OCI-LY7 (cell line): ENCODE data around the gene PPM1H. TPM values are rescaled to one million over a fixed set of nuclear protein-coding genes. Genes with fewer than 3 reads are reported as not detected.
"Not testable (repeated sequence)": the region's sequence is repeated elsewhere in the genome, so short reads cannot be mapped to it uniquely, and the experiment has no call there.

Experiments used
- BruUV-seq: library from RNA; stranded (reverse); fragments of 400-500 nt; replicated peaks from 2 replicates; lab custom pipeline; 2021; lab: Mats Ljungman, UMichigan
- CTCF ChIA-PET: fragments of 300-600 bp; sonication (Branson Sonifier 250); formaldehyde crosslinking; loops from one replicate; lab custom pipeline; 2022; ENCODE audit warnings: antibody characterized with exemption; ENCODE audit not compliant: unreplicated experiment; lab: Charles Lee
- POLR2A ChIA-PET: fragments of 300-600 bp; sonication (Branson Sonifier 250); formaldehyde crosslinking; loops from one replicate; lab custom pipeline; 2022; ENCODE audit warnings: antibody characterized with exemption; lab: Charles Lee
- DNase-seq: peaks from one replicate; pipeline ENCODE4 v3.0.0-alpha.2; 2015; ENCODE audit warnings: low spot score
- H2AFZ ChIP-seq: fragments of 200-600 bp; sonication (generic), shearing (Covaris generic); 2 replicates; pipeline ENCODE4 v1.6.1; 2014; ENCODE audit warnings: mild to moderate bottlenecking, antibody characterized with exemption, low read length, moderate library complexity
- H3K27ac ChIP-seq: fragments of 200-600 bp; sonication (generic); 2 replicates; pipeline ENCODE4 v1.5.1; 2014; ENCODE audit warnings: mixed run types, low read depth, mild to moderate bottlenecking, moderate library complexity, low read length, inconsistent platforms; ENCODE audit not compliant: poor library complexity, severe bottlenecking
- H3K36me3 ChIP-seq: fragments of 200-600 bp; sonication (generic); 2 replicates; pipeline ENCODE4 v1.6.1; 2014; ENCODE audit warnings: mild to moderate bottlenecking, antibody characterized with exemption, low read length, moderate library complexity, mixed read lengths; ENCODE audit not compliant: insufficient read depth
- H3K4me1 ChIP-seq: fragments of 200-600 bp; sonication (generic); 2 replicates; pipeline ENCODE4 v1.5.1; 2014; ENCODE audit warnings: mild to moderate bottlenecking, low read length; ENCODE audit not compliant: insufficient read depth, poor library complexity, severe bottlenecking
- H3K4me2 ChIP-seq: fragments of 200-600 bp; sonication (generic); 2 replicates; pipeline ENCODE4 v1.6.1; 2014; ENCODE audit warnings: mild to moderate bottlenecking, low read length
- H3K4me3 ChIP-seq: fragments of 200-600 bp; sonication (generic); 2 replicates; pipeline ENCODE4 v1.5.1; 2014; ENCODE audit warnings: mild to moderate bottlenecking, low read depth, low read length; ENCODE audit not compliant: poor library complexity, severe bottlenecking
- H3K79me2 ChIP-seq: fragments of 200-600 bp; sonication (generic); 2 replicates; pipeline ENCODE4 v1.6.1; 2016; ENCODE audit warnings: low read depth, mild to moderate bottlenecking, low read length, moderate library complexity, mixed read lengths; ENCODE audit not compliant: insufficient read depth
- H3K9me2 ChIP-seq: fragments of 200-600 bp; sonication (generic); 2 replicates; pipeline ENCODE4 v1.6.1; 2016; ENCODE audit warnings: mild to moderate bottlenecking, low read length, mixed read lengths; ENCODE audit not compliant: insufficient read depth
- H3K9me3 ChIP-seq: fragments of 200-600 bp; sonication (generic); 2 replicates; pipeline ENCODE4 v1.6.1; 2014; ENCODE audit warnings: mild to moderate bottlenecking, mixed run types, low read length, mixed read lengths
- H4K20me1 ChIP-seq: fragments of 200-600 bp; sonication (generic); 2 replicates; pipeline ENCODE4 v1.6.1; 2014; ENCODE audit warnings: mild to moderate bottlenecking, antibody characterized with exemption, low read length, moderate library complexity, mixed read lengths; ENCODE audit not compliant: insufficient read depth
- EZH2phosphoT487 ChIP-seq: fragments of 200-600 bp; sonication (generic); IDR thresholded peaks from 2 replicates; pipeline ENCODE4 v1.6.1; 2018; ENCODE audit warnings: low read depth, borderline replicate concordance, mild to moderate bottlenecking, mixed run types, antibody characterized with exemption, low read length, moderate library complexity, mixed read lengths
- intact Hi-C: fragments of 100-400 bp; cut with micrococcal nuclease; formaldehyde crosslinking; loops from one replicate; pipeline ENCODE4 v1.10.0; 2022; ENCODE audit not compliant: unreplicated experiment
- total RNA-seq, 2 experiments: library from RNA; depleted of rRNA in 1 of 2; stranded (reverse); fragments of >200 nt in 1 of 2; shearing (Covaris generic) in 1 of 2; gene quantifications; 2 replicates each; pipeline ENCODE4 v1.2.3, GENCODE V29; 2014 to 2022
- TF ChIP-seq, protein P1 (sequence below): fragments of 200-600 bp; sonication (generic); conservative IDR thresholded peaks from 2 replicates; pipeline ENCODE4 v1.5.1; 2014; ENCODE audit warnings: mild to moderate bottlenecking, antibody characterized with exemption, low read length, moderate library complexity, mixed read lengths

Gene PPM1H
- total RNA-seq, 2 experiments from 2014 or later: 2.0 to 3.4 TPM

DNA sequence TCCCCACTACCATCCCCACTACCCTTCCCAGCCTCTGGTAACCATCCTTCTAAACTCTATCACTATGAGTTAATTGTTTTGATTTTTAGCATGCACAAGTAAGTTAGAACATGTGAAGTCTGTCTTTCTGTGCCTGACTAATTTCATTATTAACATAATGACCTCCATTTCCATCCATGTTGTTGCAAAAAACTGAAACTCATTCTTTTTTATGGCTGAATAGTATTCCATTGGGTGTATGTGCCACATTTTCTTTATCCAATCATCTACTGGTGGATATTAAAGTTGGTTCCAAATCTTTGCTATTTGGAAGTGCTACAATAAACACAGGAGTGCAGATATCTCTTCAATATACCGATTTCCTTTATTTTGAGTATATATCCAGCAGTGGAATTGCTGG is 13.2 kb upstream of the PPM1H start:
- Histone ChIP-seq H3K4me2 (no peak overlapping the region), H3K36me3 (no peaks in the 10 kb centered on the region), H3K4me3 (no peak overlapping the region), H3K79me2 (no peaks in the 10 kb centered on the region), H3K27ac (no peak overlapping the region), H3K4me1 (no peaks in the 10 kb centered on the region), H3K9me3 (no peaks in the 10 kb centered on the region), H4K20me1 (no peaks in the 10 kb centered on the region), H2AFZ (no peak overlapping the region), H3K9me2 (no peaks in the 10 kb centered on the region)
- DNase-seq: no peak
- TF ChIP-seq, protein P1, sequence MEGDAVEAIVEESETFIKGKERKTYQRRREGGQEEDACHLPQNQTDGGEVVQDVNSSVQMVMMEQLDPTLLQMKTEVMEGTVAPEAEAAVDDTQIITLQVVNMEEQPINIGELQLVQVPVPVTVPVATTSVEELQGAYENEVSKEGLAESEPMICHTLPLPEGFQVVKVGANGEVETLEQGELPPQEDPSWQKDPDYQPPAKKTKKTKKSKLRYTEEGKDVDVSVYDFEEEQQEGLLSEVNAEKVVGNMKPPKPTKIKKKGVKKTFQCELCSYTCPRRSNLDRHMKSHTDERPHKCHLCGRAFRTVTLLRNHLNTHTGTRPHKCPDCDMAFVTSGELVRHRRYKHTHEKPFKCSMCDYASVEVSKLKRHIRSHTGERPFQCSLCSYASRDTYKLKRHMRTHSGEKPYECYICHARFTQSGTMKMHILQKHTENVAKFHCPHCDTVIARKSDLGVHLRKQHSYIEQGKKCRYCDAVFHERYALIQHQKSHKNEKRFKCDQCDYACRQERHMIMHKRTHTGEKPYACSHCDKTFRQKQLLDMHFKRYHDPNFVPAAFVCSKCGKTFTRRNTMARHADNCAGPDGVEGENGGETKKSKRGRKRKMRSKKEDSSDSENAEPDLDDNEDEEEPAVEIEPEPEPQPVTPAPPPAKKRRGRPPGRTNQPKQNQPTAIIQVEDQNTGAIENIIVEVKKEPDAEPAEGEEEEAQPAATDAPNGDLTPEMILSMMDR: no peak
- no peak for TF ChIP-seq EZH2phosphoT487
- ChIA-PET POLR2A (no interaction called here), CTCF (no interaction called here)
- no TSS peak for BruUV-seq
- intact Hi-C loops: no loop called here

DNA sequence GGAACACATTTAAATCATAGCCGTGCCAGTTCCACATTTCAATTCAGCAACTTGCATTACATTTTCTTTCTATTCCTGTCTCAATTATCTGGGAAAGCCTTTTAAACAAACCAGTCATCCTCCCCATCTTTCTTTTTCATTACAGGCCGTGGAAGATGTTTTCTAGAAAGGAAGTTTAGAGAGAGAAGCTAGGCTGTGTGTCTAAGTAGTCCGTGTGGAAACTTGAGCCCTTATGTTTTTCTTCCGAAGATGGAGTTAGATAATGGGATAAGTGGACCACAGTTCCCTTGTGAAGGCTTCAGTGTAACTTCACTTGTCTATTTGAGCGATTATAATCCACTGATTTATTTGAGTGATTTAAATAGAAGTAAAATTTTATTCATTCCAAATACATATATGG is 12.4 kb upstream of the PPM1H start:
- Histone ChIP-seq H3K4me2 (no peak overlapping the region), H3K9me2 (no peaks in the 10 kb centered on the region), H3K27ac (no peak overlapping the region), H3K79me2 (no peaks in the 10 kb centered on the region), H3K9me3 (no peaks in the 10 kb centered on the region), H4K20me1 (no peaks in the 10 kb centered on the region), H2AFZ (no peak overlapping the region), H3K36me3 (no peaks in the 10 kb centered on the region), H3K4me3 (no peak overlapping the region), H3K4me1 (no peaks in the 10 kb centered on the region)
- TF ChIP-seq, protein P1: no peak
- TF ChIP-seq EZH2phosphoT487: no peak
- BruUV-seq: no TSS peak
- CTCF ChIA-PET: no interaction called here
- POLR2A ChIA-PET: no interaction called here
- intact Hi-C loops: no loop called here
- no peak for DNase-seq

DNA sequence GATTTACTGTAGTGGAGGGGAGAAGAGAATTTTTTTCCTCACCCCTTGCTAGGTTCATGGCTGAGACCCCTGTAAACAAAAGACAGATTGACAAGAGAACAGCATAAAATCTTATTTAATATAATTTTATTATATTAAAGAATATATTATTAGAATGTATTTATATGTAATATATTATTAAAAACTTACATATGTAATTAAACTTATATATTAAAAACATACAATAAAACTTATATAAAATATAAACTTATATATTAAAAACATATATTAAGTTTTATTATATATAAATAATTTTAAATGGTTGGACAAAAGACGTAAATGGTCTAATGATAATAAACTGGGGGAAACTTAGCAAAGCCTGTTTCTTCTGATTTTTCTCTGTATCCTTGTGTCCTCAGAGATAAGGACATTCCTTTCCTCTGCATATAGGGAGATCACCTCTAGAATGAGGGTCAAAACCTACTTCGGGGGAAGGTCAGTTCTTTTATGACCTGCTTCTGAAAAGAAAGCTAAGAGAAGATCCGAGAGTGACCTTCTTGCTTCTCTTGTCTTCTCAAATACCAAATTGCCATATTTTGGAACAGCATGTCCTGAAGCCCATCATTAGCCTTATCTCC is 8.9 kb upstream of the PPM1H start:
- POLR2A ChIA-PET: no interaction called here

GRCh38 chr12:62942316-62942715 is 7.4 kb upstream of the PPM1H start:
- intact Hi-C loops, H4K20me1 ChIP-seq, H2AFZ ChIP-seq, CTCF ChIA-PET, H3K4me3 ChIP-seq, H3K4me1 ChIP-seq, DNase-seq, H3K4me2 ChIP-seq, H3K9me3 ChIP-seq, H3K36me3 ChIP-seq, BruUV-seq, POLR2A ChIA-PET, H3K79me2 ChIP-seq, H3K9me2 ChIP-seq, H3K27ac ChIP-seq: not testable (repeated sequence)

More for the DNA sequence above, 8.9 kb upstream of the PPM1H start:
- intact Hi-C loops: no loop called here
- no peaks in the 10 kb centered on the region for H3K9me2 ChIP-seq
- H3K4me2 ChIP-seq: no peak overlapping the region
- H4K20me1 ChIP-seq: no peaks in the 10 kb centered on the region
- DNase-seq: no peak
- no peak overlapping the region for H2AFZ ChIP-seq
- H3K9me3 ChIP-seq: no peaks in the 10 kb centered on the region
- no TSS peak for BruUV-seq
- no peak overlapping the region for H3K4me3 ChIP-seq
- H3K27ac ChIP-seq: no peak overlapping the region
- CTCF ChIA-PET: no interaction called here
- no peak for TF ChIP-seq EZH2phosphoT487
- TF ChIP-seq, protein P1: no peak
- H3K4me1 ChIP-seq: no peaks in the 10 kb centered on the region
- no peaks in the 10 kb centered on the region for H3K36me3 ChIP-seq
- H3K79me2 ChIP-seq: no peaks in the 10 kb centered on the region
